Thyroid gland (tissue), 4 donors: ENCODE data around the gene CHDH.

Experiments used
- CTCF ChIP-seq, 6 experiments: fragments of 200-600 bp in 3 of 6; fragments of 450-650 bp in 3 of 6; sonication (generic) in 3 of 6; IDR thresholded peaks; one replicate each; pipeline ENCODE4 v1.5.1; 2016 to 2019; ENCODE audit warnings: antibody characterized with exemption in 6 of 6, mild to moderate bottlenecking in 2 of 6, inconsistent platforms in 1 of 6, moderate library complexity in 1 of 6
- POLR2A ChIP-seq, 2 donors: fragments of 450-650 bp; IDR thresholded peaks; one replicate each; pipeline ENCODE4 v1.6.1; 2017; ENCODE audit warnings: antibody characterized with exemption in 2 of 2, mild to moderate bottlenecking in 2 of 2, moderate library complexity in 1 of 2

DNA sequence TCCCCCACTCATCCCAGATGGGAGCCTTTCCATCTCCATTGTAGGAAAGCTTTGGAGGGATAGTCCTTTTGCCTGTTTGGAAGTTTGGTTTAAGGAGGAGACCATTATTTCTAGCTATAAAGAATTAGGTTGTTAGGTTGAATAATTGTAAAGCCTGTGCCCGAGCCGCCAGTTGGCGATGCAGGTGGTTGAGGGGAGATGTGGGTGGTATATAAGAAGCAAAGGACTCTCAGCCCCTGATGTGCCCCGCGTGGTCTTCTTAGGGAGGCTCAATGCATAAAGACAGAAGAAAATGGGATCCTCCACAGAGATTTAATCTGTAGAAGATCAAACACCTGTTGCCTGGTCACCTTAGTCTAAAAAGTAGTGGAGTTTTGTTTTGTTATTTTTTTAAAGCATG lies 55.7 kb downstream of the CHDH start:
- TF ChIP-seq POLR2A (IDR thresholded peaks at IDR 0.05) = no peak
- no peak for TF ChIP-seq CTCF (IDR thresholded peaks at IDR 0.05)
